GM18858 (cell line): ENCODE results near the gene CRB1.
"Not testable (repeated sequence)": the region's sequence is repeated elsewhere in the genome, so short reads cannot be mapped to it uniquely, and the experiment has no call there.

Experiments used
- ATAC-seq: cut with Tn5 transposase; IDR thresholded peaks from one replicate; pipeline ENCODE4 v1.9.1; 2021; ENCODE audit not compliant: unreplicated experiment

CRB1 gene

DNA sequence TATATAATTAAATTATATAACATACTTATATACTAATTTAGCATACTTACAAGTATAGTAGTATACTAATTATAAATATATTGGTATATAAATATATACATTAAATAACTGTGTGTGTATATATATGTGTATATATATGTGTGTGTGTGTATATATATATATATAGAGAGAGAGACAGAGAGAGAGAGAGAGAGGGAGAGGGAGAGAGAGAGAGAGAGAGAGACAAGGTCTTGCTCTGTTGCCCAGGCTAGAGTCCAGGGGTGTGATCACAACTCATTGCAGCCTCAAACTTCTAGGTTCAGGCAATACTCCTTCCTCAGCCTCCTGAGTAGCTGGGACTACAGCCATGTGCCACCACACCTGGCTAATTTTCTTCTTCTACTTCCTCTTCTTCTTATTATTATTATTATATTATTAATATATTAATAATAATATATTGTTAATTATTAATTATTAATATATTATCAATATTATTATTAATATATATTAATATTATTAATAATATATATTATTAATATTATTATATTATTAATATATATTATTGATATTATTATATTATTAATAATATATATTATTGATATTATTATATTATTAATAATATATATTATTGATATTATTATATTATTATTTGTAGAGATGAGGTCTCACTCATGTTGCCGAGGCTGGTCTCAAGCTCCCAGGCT, 185.5 kb downstream of the CRB1 start:
- no peak for ATAC-seq

DNA sequence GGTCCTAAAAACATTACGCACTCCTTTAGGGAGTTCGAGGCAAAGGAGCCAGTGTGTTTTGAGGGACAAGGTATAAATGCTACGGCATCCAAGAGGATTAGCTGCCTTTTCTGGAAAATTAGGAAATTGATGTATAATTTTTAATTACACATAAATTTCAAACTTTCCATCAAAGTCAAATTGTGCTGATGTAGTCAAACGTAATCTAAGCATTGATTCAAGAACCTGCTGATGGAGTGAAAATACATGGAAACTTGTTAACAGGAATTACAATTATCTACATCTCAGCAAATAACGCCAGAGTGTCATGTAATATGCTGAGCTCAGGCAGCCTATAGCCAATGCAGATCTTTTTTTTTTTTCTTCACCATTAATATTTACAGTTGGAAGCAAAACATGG, 194.5 kb downstream of the CRB1 start:
- ATAC-seq = no peak

DNA sequence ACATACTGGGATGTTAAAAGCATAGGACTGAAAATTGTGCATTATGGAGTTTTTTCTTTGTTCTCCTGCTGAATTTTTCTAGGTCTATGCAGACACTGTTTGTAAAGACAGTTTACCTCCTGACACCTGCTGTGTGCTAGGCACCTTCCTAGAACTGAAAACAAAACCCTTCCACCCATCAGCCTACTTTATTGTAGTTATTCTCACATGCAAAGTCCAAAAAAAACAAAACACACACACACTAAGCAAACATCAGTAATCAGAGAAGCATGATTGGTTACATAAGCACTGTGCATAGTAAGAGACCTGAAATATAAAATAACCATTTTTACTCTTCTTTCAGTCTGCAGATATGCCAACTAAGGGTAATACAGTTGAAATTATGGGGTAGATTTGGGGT, 195.1 kb downstream of the CRB1 start:
- ATAC-seq = no peak

DNA sequence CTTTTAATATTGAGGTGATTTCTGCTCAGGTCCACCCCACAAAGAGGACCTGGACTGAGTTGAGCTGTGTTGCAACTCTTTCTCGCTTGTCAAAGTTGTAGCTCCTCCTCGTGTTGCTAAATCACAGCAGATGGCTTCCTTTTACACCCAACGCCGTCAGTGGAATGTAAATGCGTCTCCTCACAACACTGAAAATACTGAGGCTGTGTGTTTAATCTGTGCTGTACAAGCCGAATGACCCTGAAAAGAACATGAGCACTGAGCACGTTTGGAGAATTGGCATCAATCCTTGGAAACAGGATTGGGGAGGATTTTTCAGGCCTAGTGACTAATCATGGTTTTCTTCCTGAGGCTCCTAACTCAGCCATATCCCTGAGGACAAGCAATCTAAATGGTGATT, 196.0 kb downstream of the CRB1 start:
- no peak for ATAC-seq

DNA sequence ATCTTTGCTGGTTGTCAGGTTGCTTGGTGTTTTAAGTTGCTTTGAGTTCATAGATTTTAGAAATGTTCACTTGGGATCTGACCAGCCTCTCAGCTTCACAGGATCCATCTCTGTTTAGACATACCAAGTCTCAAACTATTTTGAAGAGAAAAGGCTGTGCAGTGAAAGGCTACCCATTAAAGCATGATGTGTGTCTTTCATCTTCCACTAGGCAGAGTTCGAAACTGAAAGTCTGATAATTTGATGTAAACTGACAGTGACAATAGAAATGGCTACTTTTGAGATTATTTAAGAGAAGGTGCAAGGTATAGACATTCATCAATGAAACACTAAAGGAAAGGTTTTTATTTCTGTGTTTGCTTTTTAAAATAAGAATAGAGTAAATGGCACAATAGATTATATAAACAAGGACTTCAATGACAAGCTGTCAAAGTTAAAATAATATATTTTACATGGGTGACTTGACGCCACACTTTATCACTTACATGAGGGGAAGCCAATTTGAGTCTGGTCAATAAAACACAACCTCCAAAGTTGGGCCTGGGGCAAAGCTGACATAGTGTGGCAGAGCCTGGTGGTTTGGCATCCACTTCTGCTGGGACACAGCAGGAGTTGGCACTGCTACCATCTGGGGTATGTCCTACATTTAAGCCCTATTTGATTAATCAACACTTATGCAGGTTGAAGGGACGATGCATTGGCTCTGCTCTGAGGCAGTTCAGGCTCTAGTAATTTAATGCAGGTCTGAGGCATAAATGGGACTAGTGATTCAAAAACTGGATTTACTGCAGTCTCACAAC, 197.7 kb downstream of the CRB1 start:
- ATAC-seq = no peak

DNA sequence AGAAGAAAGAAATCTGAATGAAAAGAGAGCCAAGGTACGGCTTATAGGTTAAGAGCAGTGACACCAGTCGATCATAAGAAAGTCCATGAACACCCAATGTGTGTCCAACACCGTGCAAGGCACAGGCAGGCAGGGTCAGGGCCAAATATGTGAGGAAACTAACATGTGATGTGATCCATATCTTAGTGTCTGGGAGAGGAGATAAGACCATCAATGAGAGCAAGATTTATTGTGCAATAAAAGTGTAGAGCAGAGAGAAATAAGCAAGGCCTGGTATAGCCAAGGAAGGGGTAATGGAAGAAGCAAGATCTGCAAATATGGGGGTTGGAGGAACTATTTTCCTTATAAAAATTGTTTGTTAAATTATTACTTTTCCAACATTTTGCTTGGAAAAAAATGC, 198.8 kb downstream of the CRB1 start:
- no peak for ATAC-seq

DNA sequence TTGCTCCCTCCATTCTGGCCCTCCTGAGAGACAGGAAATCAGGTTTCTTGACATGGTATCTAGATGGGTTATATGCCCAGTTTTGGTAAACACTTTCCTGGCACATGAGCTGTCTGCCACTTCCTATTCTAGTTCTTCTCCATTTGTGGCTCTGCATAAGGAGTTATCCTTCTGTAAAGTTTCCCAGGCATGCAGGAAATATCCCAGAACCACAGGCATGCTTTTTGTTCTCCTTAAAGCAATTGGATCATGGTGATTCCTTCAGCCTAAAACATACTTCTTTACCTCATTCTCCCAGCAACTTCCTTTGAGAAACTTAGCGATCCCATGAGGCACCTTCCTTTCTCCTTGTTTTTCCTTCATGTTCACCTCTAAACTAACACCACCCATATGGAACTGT, 199.8 kb downstream of the CRB1 start:
- ATAC-seq = no peak

DNA sequence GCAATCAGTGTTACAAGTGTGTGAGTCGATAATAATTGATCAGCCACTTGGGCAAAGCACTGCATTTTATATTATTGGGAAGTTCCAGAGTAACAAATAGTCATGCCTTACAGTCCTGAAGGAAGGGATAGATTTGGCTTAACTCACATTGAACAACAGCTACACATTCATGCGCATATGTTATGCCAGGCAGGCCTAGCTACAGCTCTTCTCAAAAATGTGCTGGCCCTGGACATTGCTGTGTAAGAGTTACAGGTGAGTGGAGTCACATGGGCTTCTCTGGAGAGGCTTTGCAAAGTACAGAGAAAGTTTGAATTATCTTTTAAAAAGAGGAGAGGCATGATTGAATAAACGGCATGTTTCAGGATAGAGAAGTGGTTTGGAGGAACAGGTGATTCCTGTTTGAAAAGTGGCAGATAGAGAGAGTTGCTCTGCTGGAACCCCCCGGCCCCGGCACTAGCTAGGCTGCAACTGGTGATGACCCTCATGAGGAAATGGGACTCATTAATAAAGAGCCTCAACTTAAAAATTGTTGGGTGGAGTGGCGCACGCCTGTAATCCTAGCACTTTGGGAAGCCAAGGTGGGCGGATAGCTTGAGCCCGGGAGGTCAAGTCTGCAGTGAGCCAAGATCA, 200.6 kb downstream of the CRB1 start:
- ATAC-seq = no peak

DNA sequence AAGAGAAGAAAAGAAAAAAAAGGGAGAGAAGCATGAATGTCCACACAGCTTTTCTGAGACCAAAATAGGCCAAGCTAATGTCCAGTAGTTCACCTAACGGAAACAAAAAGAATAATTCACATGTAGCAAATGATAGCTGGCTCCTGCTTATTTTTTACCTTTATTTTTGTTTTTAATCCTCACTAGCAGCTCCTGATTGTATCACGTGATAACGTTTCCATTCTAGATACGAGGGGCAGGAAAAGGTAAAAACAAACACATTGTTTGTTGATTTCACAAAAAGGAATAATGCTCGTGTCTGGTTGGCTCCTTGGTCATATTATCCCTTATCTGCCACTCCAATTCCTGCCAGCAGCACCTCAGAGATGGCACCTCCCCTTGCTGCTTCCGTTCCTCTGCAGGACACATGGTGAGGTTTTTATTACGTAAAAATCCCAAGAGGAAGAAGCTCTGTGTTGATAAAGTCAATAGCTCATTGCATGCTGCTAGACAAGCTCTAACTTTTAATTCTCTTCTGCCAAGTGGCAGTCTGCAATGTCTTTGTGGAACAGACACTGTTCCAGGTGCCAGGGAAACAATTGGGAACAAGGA, 201.7 kb downstream of the CRB1 start:
- no peak for ATAC-seq

DNA sequence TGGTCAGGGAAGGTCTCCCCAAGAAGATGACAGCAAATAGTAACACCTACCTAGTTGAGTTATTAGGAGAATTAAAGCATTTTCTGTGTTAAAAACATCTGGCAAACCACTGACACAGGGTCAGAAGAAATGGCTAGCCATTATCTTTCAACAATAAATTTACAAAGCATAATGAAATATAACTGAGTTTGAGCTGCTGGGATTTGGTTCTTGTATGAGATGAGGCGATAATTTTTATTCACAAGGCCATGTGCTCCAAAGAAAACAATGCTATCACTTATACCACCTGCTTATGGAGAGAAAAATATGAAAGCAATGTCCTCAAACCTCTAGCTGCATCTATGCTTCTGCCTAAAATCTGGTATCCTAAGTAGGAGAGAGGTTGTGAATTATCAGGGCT, 202.3 kb downstream of the CRB1 start:
- ATAC-seq = no peak

DNA sequence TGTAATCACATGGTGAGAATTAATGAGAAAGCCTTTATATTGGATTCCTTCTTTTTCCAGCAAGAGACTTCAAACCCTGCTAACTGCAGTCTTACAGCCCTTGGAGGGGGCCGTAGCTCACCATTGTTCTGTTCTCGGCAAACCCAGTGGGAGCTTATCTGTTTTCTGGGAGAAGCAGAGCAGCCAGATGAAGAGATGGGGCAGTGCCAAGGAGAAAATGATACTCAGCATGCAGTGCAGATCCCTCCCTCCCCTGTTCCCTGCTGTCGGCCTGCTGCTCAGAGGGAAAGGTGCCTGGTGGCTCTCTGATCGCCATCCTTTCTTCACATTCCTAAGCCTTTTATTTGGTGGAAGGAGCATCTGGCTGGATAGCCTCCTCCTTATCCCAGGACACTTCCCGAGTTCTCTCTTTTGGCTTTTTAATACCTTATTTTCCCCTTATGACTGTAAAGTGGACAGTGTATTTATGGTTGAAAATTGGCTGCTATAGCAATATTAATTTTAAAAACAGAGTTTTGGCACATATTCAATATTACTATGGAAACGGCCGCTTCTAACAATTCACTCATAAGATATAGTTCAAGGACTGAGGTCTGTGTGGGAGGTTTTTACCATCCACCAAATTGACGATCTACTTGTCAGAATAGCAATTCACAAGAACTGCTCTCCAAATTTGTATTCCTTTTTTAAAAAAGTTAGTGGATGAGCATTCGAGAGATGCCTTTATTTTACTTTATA, 203.4 kb downstream of the CRB1 start:
- ATAC-seq = no peak

DNA sequence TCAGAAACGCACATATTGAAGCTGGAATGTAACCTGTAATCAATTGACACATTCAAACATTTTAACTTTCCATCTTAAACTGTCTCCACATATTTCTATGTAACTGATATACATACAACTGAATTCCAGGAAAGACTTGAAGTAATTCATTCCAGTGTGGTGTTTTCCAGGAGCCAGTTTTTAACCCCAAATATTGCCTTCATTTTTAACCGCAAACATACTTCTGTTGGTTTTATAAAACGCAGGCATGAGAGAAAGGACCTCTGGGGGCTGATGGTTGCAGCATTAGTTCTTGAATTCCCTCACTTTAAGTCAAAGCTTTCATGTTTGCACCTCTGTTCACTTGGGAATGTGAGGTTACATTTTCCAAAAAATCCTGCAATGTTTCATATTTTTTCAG, 204.1 kb downstream of the CRB1 start:
- no peak for ATAC-seq

DNA sequence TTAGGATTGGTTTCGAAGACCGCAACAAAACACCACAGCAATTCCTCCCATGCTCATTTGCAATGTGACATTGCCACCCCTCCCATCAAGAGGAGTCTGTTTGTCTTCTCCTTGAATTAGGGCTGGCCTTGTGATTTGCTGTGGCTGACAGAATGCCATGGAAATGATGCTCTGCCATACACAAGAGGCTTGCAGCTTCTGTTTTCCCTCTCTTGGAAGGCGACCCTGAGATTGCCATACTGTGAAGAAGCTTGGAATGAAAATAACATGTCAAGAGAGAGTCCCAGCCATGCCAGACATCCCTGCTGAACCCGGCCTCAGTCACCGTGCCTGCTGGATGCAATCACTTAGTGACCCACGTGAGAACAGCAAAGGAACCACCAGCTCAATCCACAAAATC, 212.4 kb downstream of the CRB1 start:
- no peak for ATAC-seq

DNA sequence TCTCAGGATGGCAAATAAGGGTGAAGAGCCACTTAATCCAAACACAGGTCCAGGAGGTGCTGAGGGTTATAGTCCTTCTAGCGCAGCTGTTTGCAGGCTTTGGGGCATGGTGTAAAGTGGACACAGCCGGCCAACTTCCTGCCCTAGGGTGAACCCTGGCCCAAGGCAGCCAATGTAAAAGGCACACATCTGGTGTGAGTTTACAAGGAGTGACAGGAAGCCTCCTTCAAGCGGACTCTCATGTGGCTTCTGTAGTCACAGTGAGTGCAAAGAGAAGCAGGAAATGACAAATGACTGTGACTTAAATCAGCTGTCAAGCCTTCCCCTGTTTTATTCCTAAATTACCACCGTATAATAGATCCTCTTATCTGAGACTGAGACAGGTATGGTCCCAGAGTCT, 213.0 kb downstream of the CRB1 start:
- ATAC-seq = no peak

DNA sequence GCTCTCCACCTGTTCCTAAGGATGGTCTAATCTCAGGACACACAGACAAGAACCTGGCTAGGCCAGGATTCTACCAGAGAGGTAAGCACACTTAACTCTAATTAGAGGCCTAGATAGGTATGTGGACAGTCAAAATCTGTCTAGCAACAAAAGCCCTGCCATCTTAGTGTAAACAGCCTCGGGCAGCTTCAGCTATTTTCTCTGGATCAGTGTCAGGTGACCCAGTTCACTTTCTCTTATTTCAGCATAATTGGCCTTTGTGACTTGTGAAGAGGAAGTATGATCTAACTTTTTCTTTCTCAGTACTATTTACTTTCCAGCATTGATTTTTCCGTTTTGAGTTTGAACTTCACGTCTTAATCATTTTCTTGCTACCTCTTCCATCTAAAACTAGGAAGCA, 217.7 kb downstream of the CRB1 start:
- ATAC-seq = no peak

DNA sequence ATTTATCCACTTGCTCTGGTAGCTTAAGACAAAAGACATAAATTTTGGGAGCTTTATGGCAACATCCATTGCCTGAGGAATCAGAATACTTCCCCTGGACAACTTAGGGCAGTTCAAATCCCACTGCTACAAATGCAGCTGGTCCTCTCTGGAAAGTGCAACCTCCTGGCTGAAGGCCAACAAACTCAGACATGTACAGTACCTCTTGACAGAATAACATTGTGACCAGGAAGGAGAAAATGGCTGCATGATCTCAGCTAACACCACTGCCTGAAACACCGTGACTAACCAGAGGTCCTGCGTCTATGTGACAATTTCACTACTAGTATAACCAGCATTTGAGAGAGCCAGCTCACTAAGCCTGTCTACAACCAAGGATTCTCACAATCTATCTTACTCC, 218.9 kb downstream of the CRB1 start:
- ATAC-seq = no peak

DNA sequence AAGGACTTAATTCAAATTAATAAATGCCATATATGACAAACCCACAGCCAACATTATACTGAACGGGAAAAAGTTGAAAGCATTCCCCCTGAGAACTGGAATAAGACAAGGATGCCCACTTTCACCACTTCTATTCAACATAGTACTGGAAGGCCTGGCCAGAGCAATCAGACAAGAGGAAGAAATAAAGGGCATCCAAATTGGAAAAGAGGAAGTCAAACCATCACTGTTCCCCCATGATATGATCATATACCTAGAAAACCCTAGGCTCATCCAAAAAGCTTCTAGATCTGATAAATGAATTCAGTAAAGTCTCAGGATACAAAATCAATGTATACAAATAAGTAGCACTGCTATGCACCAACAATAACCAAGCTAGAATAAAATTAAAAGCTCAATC, 223.5 kb downstream of the CRB1 start:
- ATAC-seq = not testable (repeated sequence)

DNA sequence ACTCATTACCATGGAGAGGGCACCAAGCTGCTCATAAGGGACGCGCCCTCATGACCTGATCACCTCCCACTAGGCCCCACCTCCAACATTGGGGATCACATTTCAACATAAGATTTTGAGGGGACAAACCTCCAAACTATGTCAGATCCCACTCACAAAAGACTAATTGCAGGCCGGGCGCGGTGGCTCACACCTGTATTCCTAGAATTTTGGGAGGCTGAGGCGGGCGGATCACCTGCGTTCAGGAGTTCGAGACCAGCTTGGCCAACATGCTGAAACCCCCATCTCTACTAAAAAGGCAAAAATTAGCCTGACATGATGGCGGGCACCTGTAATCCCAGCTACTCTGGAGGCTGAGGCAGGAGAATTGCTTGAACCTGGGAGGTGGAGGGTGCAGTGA, 228.7 kb downstream of the CRB1 start:
- no peak for ATAC-seq

DNA sequence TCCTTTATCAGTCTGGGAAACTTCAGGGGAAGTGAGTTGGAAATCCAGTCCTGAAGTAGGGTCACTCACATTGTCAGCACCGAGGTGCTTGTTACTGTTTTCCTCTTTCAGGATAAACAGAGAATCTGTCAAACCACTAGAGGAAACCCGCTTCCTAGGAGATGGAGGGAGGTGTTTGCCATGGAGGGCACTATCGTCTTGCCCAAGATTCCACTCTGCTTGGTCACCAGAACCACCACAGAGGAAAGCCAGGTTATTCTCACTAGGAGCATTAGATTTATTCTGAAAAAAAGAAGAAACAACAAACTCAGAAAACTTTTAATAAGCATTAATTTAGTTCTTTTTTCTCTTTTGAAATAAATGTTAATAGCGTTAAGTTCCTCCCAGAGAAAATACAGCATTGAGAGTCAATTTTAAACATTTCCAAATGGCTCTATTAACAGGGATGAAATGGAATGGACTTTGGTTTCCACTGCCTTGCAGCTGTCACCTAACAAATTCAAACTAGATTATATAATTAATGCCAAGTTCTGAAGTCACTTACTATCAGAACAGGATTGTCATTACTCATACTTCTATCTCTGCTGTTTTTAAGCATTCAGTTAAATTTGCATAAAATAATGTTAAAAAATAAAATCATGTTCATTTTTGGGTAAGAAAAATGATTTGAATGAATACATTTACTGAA, 242.8 kb downstream of the CRB1 start:
- ATAC-seq = no peak

DNA sequence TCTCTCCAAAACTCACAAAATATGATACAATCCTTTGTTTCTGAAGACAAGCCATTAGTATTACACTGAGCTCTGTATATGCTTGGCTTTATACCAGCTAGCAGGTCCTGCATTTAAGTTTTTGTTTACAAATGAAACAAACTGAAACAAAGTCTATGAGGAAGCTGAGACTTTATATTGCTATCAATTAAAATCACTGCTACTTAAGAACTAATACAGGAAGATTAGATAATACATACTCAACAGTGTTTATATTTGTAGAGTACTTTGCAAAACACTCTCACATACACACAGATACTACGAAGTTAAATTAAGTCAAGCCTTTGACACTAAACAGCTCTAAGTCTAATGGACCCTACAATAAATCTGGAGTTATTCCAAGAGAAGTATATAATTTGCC, 247.4 kb downstream of the CRB1 start:
- ATAC-seq = no peak
